OCI-LY3 (cell line): ENCODE data around the gene CRYBG1.
A peak's percentile ranks its signal among the peaks of the same experiment; 100 is the strongest.

Source experiments
- H2AFZ ChIP-seq: fragments of 200-600, 300-600 bp; shearing (Covaris generic); 2 replicates; pipeline ENCODE4 v1.6.0; 2014; ENCODE audit warnings: antibody characterized with exemption, low read depth, low read length
- H3K27ac ChIP-seq: fragments of 200-600, 300-600 bp; sonication (generic); 2 replicates; pipeline ENCODE4 v1.5.1; 2014; ENCODE audit warnings: mild to moderate bottlenecking, low read length, moderate library complexity, mixed read lengths
- H3K27me3 ChIP-seq: fragments of 200-600, 300-600 bp; sonication (generic); 2 replicates; pipeline ENCODE4 v1.6.1; 2014; ENCODE audit warnings: low read depth, low read length, mixed read lengths
- H3K36me3 ChIP-seq: fragments of 200-600, 300-600 bp; sonication (generic); replicated peaks from 2 replicates; pipeline ENCODE3; 2014; ENCODE audit warnings: low read depth, low read length, mixed read lengths
- H3K4me1 ChIP-seq: fragments of 300-600, 200-600 bp; sonication (generic); 2 replicates; pipeline ENCODE4 v1.6.1; 2014; ENCODE audit warnings: low read length, mixed read lengths
- H3K4me2 ChIP-seq: fragments of 200-600, 300-600 bp; sonication (generic); 2 replicates; pipeline ENCODE4 v1.6.1; 2014; ENCODE audit warnings: low read length, mixed read lengths
- H3K4me3 ChIP-seq: fragments of 300-600, 200-600 bp; sonication (generic); 2 replicates; pipeline ENCODE4 v1.5.1; 2014; ENCODE audit warnings: antibody characterized with exemption, mild to moderate bottlenecking, low read length, moderate library complexity
- H3K79me2 ChIP-seq: fragments of 300-600, 200-600 bp; shearing (Covaris generic); 2 replicates; pipeline ENCODE4 v1.6.1; 2014; ENCODE audit warnings: mild to moderate bottlenecking, low read length, mixed read lengths
- H3K9ac ChIP-seq: fragments of 300-600, 200-600 bp; shearing (Covaris generic); 2 replicates; pipeline ENCODE4 v1.6.0; 2014; ENCODE audit warnings: mild to moderate bottlenecking, low read length, moderate library complexity
- H3K9me3 ChIP-seq: fragments of 200-600, 300-600 bp; shearing (Covaris generic); 2 replicates; pipeline ENCODE4 v1.6.1; 2014; ENCODE audit warnings: low read length, mixed read lengths; ENCODE audit not compliant: insufficient read depth
- H4K20me1 ChIP-seq: fragments of 200-600, 300-600 bp; sonication (generic); 2 replicates; pipeline ENCODE4 v1.6.1; 2016; ENCODE audit warnings: low read length, mixed read lengths; ENCODE audit not compliant: insufficient read depth
- CTCF ChIP-seq: fragments of 200-600, 300-600 bp; sonication (generic); IDR thresholded peaks from 2 replicates; pipeline ENCODE4 v1.5.1; 2014; ENCODE audit warnings: antibody characterized with exemption, low read length, low read depth
- EZH2phosphoT487 ChIP-seq: fragments of 200-600 bp; shearing (Covaris generic); IDR thresholded peaks from 2 replicates; pipeline ENCODE4 v1.6.1; 2018; ENCODE audit warnings: antibody characterized with exemption, mixed run types, low read depth

Gene CRYBG1

GRCh38 chr6:106490974-106491373 is 130.5 kb downstream of the CRYBG1 start:
- no peaks in the 10 kb centered on the region for H3K79me2 ChIP-seq
- H3K27ac ChIP-seq: no peak overlapping the region
- H3K9ac ChIP-seq: no peak overlapping the region
- H3K27me3 ChIP-seq: no peaks in the 10 kb centered on the region
- H3K36me3 ChIP-seq: no peaks in the 10 kb centered on the region
- TF ChIP-seq EZH2phosphoT487 (no peak), CTCF (no peak)
- no peaks in the 10 kb centered on the region for H3K9me3 ChIP-seq
- peaks cover 9% of the 10 kb centered on the region for H3K4me1 ChIP-seq
- H3K4me3 ChIP-seq: no peak overlapping the region
- no peaks in the 10 kb centered on the region for H4K20me1 ChIP-seq
- H3K4me2 ChIP-seq: no peak overlapping the region
- H2AFZ ChIP-seq: no peak overlapping the region

- H3K36me3 ChIP-seq: no peaks in the 10 kb centered on the region
- H3K4me1 ChIP-seq: peaks cover 9% of the 10 kb centered on the region
- H3K79me2 ChIP-seq: no peaks in the 10 kb centered on the region
- H3K4me3 ChIP-seq: peak overlapping the region; percentile 40
- no peaks in the 10 kb centered on the region for H3K9me3 ChIP-seq
- no peak overlapping the region for H3K27ac ChIP-seq
- TF ChIP-seq EZH2phosphoT487 (no peak), CTCF (no peak)
- peak overlapping the region; percentile 89 for H2AFZ ChIP-seq
- peak overlapping the region; percentile 75 for H3K4me2 ChIP-seq
- H3K27me3 ChIP-seq: no peaks in the 10 kb centered on the region
- no peak overlapping the region for H3K9ac ChIP-seq
- no peaks in the 10 kb centered on the region for H4K20me1 ChIP-seq
Observed at GRCh38 chr6:106495014-106495413, 134.5 kb downstream of the CRYBG1 start.

- H3K4me3 ChIP-seq: no peak overlapping the region
- no peaks in the 10 kb centered on the region for H3K9me3 ChIP-seq
- H3K4me2 ChIP-seq: no peak overlapping the region
- no peak for TF ChIP-seq EZH2phosphoT487
- no peaks in the 10 kb centered on the region for H3K79me2 ChIP-seq
- H3K27me3 ChIP-seq: no peaks in the 10 kb centered on the region
- no peak overlapping the region for H2AFZ ChIP-seq
- H3K27ac ChIP-seq: no peak overlapping the region
- no peak overlapping the region for H3K9ac ChIP-seq
- H3K36me3 ChIP-seq: no peaks in the 10 kb centered on the region
- peaks cover 9% of the 10 kb centered on the region for H3K4me1 ChIP-seq
- no peaks in the 10 kb centered on the region for H4K20me1 ChIP-seq
Observed at GRCh38 chr6:106496823-106497222, 136.3 kb downstream of the CRYBG1 start.

- Histone ChIP-seq H3K36me3 (no peaks in the 10 kb centered on the region), H2AFZ (no peak overlapping the region), H3K4me2 (no peak overlapping the region), H3K27me3 (no peaks in the 10 kb centered on the region), H4K20me1 (no peaks in the 10 kb centered on the region), H3K9ac (no peak overlapping the region), H3K4me1 (no peaks in the 10 kb centered on the region), H3K4me3 (no peak overlapping the region), H3K9me3 (no peaks in the 10 kb centered on the region), H3K27ac (no peak overlapping the region), H3K79me2 (no peaks in the 10 kb centered on the region)
- TF ChIP-seq EZH2phosphoT487 (no peak), CTCF (no peak)
Observed at GRCh38 chr6:106501960-106502371, 141.4 kb downstream of the CRYBG1 start.

- no peaks in the 10 kb centered on the region for H3K27me3 ChIP-seq
- no peak overlapping the region for H3K9ac ChIP-seq
- H3K4me2 ChIP-seq: no peak overlapping the region
- H3K27ac ChIP-seq: no peak overlapping the region
- H4K20me1 ChIP-seq: no peaks in the 10 kb centered on the region
- no peaks in the 10 kb centered on the region for H3K36me3 ChIP-seq
- H3K9me3 ChIP-seq: no peaks in the 10 kb centered on the region
- no peak overlapping the region for H2AFZ ChIP-seq
- H3K4me3 ChIP-seq: no peak overlapping the region
- no peak for TF ChIP-seq CTCF
- TF ChIP-seq EZH2phosphoT487: no peak
- no peaks in the 10 kb centered on the region for H3K79me2 ChIP-seq
- H3K4me1 ChIP-seq: no peaks in the 10 kb centered on the region
Observed at GRCh38 chr6:106502559-106502958, 142.0 kb downstream of the CRYBG1 start.
